Measurements from ENCODE around the gene SMIM45.

Gene SMIM45

GRCh38 chr22:41949297-41949965, 2.5 kb upstream of the SMIM45 start:
- peak overlapping the region; percentile 94 to 97 for H3K4me3 Mint-ChIP-seq
- H3K27ac Mint-ChIP-seq = peak overlapping the region; percentile 30
- H3K9me3 Mint-ChIP-seq = no peaks in the 10 kb centered on the region
- peaks cover 52% of the 10 kb centered on the region for H3K4me1 Mint-ChIP-seq (ENCODE audit: low read depth)
- ATAC-seq (replicated peaks in 1 of 2) (no peak), DNase-seq (no peak)
- no peaks in the 10 kb centered on the region for H3K27me3 Mint-ChIP-seq (ENCODE audit: low read depth)
- H3K36me3 Mint-ChIP-seq (ENCODE audit: insufficient read depth in 2 of 2) = peaks cover 3 to 8% of the 10 kb centered on the region in 2 donors

GRCh38 chr22:41952713-41953112, 763 bp downstream of the SMIM45 start:
- no peak for ATAC-seq (replicated peaks in 1 of 2)
- Mint-ChIP-seq H3K36me3 (ENCODE audit: insufficient read depth in 2 of 2) (no peaks in the 10 kb centered on the region), H3K4me3 (no peak overlapping the region), H3K4me1 (ENCODE audit: low read depth) (peaks cover 35% of the 10 kb centered on the region), H3K27me3 (ENCODE audit: low read depth) (no peaks in the 10 kb centered on the region), H3K9me3 (no peaks in the 10 kb centered on the region), H3K27ac (no peak overlapping the region)
- no peak for DNase-seq

- Mint-ChIP-seq H3K27me3 (ENCODE audit: low read depth) (no peaks in the 10 kb centered on the region), H3K4me3 (peak overlapping the region in 1 of 2 donors; percentile 27), H3K36me3 (ENCODE audit: insufficient read depth in 2 of 2) (no peaks in the 10 kb centered on the region), H3K9me3 (no peaks in the 10 kb centered on the region), H3K4me1 (ENCODE audit: low read depth) (peaks cover 6% of the 10 kb centered on the region), H3K27ac (no peak overlapping the region)
- DNase-seq (no peak), ATAC-seq (replicated peaks in 1 of 2) (peak; percentile 55 to 56)
Measured at GRCh38 chr22:41957941-41958556, 6.1 kb downstream of the SMIM45 start.

- H3K4me3 Mint-ChIP-seq = no peak overlapping the region
- ATAC-seq (replicated peaks in 1 of 2) (no peak), DNase-seq (no peak)
- H3K36me3 Mint-ChIP-seq (ENCODE audit: insufficient read depth in 2 of 2) = no peaks in the 10 kb centered on the region
- H3K27ac Mint-ChIP-seq = no peak overlapping the region
- H3K27me3 Mint-ChIP-seq (ENCODE audit: low read depth) = no peaks in the 10 kb centered on the region
- peaks cover 8% of the 10 kb centered on the region for H3K4me1 Mint-ChIP-seq (ENCODE audit: low read depth)
- H3K9me3 Mint-ChIP-seq = no peaks in the 10 kb centered on the region
Measured at GRCh38 chr22:41963453-41964111, 11.6 kb downstream of the SMIM45 start.

- H3K9me3 Mint-ChIP-seq = no peaks in the 10 kb centered on the region
- no peak overlapping the region for H3K27ac Mint-ChIP-seq
- no peak for DNase-seq
Measured at GRCh38 chr22:41964112-41964491, 12.2 kb downstream of the SMIM45 start.

GRCh38 chr22:41966225-41966606, 14.3 kb downstream of the SMIM45 start:
- no peaks in the 10 kb centered on the region for H3K9me3 Mint-ChIP-seq
- ATAC-seq (replicated peaks in 1 of 2) (no peak), DNase-seq (no peak)
- no peak overlapping the region for H3K4me3 Mint-ChIP-seq
- H3K36me3 Mint-ChIP-seq (ENCODE audit: insufficient read depth in 2 of 2) = no peaks in the 10 kb centered on the region
- no peak overlapping the region for H3K27ac Mint-ChIP-seq
- peaks cover 8% of the 10 kb centered on the region for H3K4me1 Mint-ChIP-seq (ENCODE audit: low read depth)
- no peaks in the 10 kb centered on the region for H3K27me3 Mint-ChIP-seq (ENCODE audit: low read depth)

More at GRCh38 chr22:41964112-41964491, 12.2 kb downstream of the SMIM45 start:
- no peaks in the 10 kb centered on the region for H3K27me3 Mint-ChIP-seq (ENCODE audit: low read depth)
- H3K4me3 Mint-ChIP-seq = no peak overlapping the region
- ATAC-seq (replicated peaks in 1 of 2) = no peak
- H3K36me3 Mint-ChIP-seq (ENCODE audit: insufficient read depth in 2 of 2) = no peaks in the 10 kb centered on the region
- H3K4me1 Mint-ChIP-seq (ENCODE audit: low read depth) = peaks cover 8% of the 10 kb centered on the region

GRCh38 chr22:41966607-41967240, 14.8 kb downstream of the SMIM45 start:
- H3K9me3 Mint-ChIP-seq = no peaks in the 10 kb centered on the region

GRCh38 chr22:41968601-41969000, 16.7 kb downstream of the SMIM45 start:
- Mint-ChIP-seq H3K27me3 (ENCODE audit: low read depth) (peaks cover 8% of the 10 kb centered on the region), H3K27ac (no peak overlapping the region), H3K36me3 (ENCODE audit: insufficient read depth in 2 of 2) (no peaks in the 10 kb centered on the region), H3K4me3 (no peak overlapping the region), H3K9me3 (no peaks in the 10 kb centered on the region), H3K4me1 (ENCODE audit: low read depth) (peaks cover 8% of the 10 kb centered on the region)
- ATAC-seq (replicated peaks in 1 of 2) (no peak), DNase-seq (no peak)

More at GRCh38 chr22:41966607-41967240, 14.8 kb downstream of the SMIM45 start:
- Mint-ChIP-seq H3K27ac (no peak overlapping the region), H3K27me3 (ENCODE audit: low read depth) (no peaks in the 10 kb centered on the region), H3K4me3 (no peak overlapping the region), H3K4me1 (ENCODE audit: low read depth) (peaks cover 8% of the 10 kb centered on the region), H3K36me3 (ENCODE audit: insufficient read depth in 2 of 2) (no peaks in the 10 kb centered on the region)
- DNase-seq (peak; percentile 52 to 57), ATAC-seq (replicated peaks in 1 of 2) (peak; percentile 85 to 86)

GRCh38 chr22:41969110-41969646, 17.2 kb downstream of the SMIM45 start, which contains the start of gene SEPTIN3:
Gene SEPTIN3 (plus strand): TSS chr22:41969443. CDS start chr22:41971493, 2,050 bp downstream.
- no peak within 1 kb of the TSS for H3K27ac Mint-ChIP-seq
- DNase-seq = no peak
- no peaks in the 10 kb centered on the region for H3K36me3 Mint-ChIP-seq (ENCODE audit: insufficient read depth in 2 of 2)
- H3K27me3 Mint-ChIP-seq (ENCODE audit: low read depth) = peaks cover 13% of the 10 kb centered on the region
- no peak within 1 kb of the TSS for H3K4me3 Mint-ChIP-seq
- H3K4me1 Mint-ChIP-seq (ENCODE audit: low read depth) = peaks cover 8% of the 10 kb centered on the region
- ATAC-seq (replicated peaks in 1 of 2) = no peak
- no peaks in the 10 kb centered on the region for H3K9me3 Mint-ChIP-seq

- H3K9me3 Mint-ChIP-seq = no peaks in the 10 kb centered on the region
- ATAC-seq (replicated peaks in 1 of 2) (no peak), DNase-seq (no peak)
- H3K4me3 Mint-ChIP-seq = no peak overlapping the region
- peaks cover 28% of the 10 kb centered on the region for H3K27me3 Mint-ChIP-seq (ENCODE audit: low read depth)
- no peak overlapping the region for H3K27ac Mint-ChIP-seq
- peaks cover 8% of the 10 kb centered on the region for H3K4me1 Mint-ChIP-seq (ENCODE audit: low read depth)
- H3K36me3 Mint-ChIP-seq (ENCODE audit: insufficient read depth in 2 of 2) = no peaks in the 10 kb centered on the region
Measured at GRCh38 chr22:41970601-41971000, 18.7 kb downstream of the SMIM45 start.

- Mint-ChIP-seq H3K27ac (no peak overlapping the region), H3K36me3 (ENCODE audit: insufficient read depth in 2 of 2) (no peaks in the 10 kb centered on the region), H3K4me1 (ENCODE audit: low read depth) (peaks cover 14% of the 10 kb centered on the region), H3K9me3 (no peaks in the 10 kb centered on the region), H3K27me3 (ENCODE audit: low read depth) (peaks cover 36% of the 10 kb centered on the region), H3K4me3 (no peak overlapping the region)
- no peak for DNase-seq
- ATAC-seq (replicated peaks in 1 of 2) = no peak
Measured at GRCh38 chr22:41971431-41971830, 19.5 kb downstream of the SMIM45 start.

GRCh38 chr22:41974691-41975290, 22.8 kb downstream of the SMIM45 start:
- H3K4me3 Mint-ChIP-seq = peak overlapping the region in 1 of 2 donors; percentile 84
- H3K27me3 Mint-ChIP-seq (ENCODE audit: low read depth) = peaks cover 51% of the 10 kb centered on the region
- no peaks in the 10 kb centered on the region for H3K9me3 Mint-ChIP-seq
- no peaks in the 10 kb centered on the region for H3K36me3 Mint-ChIP-seq (ENCODE audit: insufficient read depth in 2 of 2)
- no peak overlapping the region for H3K27ac Mint-ChIP-seq
- peak in 1 of 2 donors; percentile 37 for ATAC-seq (replicated peaks in 1 of 2)
- peaks cover 7% of the 10 kb centered on the region for H3K4me1 Mint-ChIP-seq (ENCODE audit: low read depth)
- DNase-seq = no peak

All from activated T-cell treated with anti-CD3 and anti-CD28 coated beads, Interleukin-2, amount 50 U/mL, for 72 hours (primary cell).